GM19351 (cell line): ENCODE measurements around the gene HOOK2.
"Not testable (repeated sequence)": the region's sequence is repeated elsewhere in the genome, so short reads cannot be mapped to it uniquely, and the experiment has no call there.

Experiments
- ATAC-seq: cut with Tn5 transposase; IDR thresholded peaks from one replicate; pipeline ENCODE4 v1.9.1; 2021; ENCODE audit warnings: mild to moderate bottlenecking, moderate library complexity; ENCODE audit not compliant: unreplicated experiment

Gene HOOK2

DNA sequence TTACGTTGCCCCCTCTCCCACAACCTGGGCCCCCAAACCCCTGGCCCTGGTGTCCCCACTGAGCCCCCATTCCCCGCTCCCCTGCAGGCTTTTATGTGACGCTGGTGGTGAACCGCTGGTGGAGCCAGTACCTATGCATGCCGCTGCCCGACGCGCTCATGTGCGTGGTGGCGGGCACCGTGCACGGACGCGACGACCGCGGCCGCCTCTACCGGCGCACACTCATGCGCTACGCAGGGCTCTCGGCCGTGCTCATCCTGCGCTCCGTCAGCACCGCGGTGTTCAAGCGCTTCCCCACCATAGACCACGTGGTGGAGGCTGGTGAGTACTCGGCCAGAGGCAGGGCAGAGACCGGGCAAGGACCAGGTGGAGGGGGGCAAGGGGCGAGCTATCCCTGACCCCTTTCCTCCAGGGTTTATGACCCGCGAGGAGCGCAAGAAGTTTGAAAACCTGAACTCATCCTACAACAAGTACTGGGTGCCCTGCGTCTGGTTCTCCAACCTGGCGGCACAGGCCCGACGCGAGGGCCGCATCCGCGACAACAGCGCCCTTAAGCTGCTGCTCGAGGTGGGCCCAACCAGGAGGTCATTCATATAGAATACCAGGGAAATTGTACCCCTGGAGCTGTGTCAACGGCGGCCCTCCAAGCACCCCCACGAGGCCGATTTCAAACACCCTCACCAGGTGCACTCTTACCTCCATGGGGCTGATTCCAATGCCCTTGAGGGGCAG is 20.7 kb downstream of the HOOK2 start:
- no peak for ATAC-seq

DNA sequence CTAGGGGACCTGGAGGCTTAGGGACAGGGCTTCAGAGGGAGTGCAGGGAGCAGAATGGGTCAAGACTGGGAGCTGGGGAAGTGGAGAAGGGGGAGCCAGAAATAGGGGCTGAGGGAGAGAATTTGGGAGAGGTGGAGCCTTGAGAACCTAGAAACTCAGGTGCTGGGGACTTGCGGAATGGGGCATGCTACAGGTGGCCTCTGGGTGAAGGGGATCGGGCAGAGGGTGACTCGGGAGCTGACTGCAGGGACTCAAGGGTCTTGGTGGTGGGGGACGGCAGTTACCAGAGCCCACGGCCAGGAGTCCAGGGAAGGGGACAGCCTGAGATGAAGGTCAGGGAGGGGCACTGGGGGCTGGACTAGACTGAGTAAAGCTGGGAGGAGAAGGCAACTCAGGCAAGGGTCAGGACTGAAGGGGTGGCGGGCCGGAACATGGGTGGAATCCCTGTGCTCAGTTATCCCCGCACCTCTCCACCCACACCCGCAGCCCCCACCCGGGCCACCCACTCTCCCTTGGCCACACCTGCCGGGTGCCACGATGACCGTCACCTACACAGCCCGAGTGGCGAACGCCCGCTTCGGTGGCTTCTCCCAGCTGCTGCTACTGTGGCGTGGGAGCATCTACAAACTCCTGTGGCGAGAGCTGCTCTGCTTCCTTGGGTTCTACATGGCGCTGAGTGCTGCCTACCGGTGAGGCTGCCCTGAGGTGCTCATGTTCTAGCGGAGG is 23.1 kb downstream of the HOOK2 start:
- no peak for ATAC-seq

DNA sequence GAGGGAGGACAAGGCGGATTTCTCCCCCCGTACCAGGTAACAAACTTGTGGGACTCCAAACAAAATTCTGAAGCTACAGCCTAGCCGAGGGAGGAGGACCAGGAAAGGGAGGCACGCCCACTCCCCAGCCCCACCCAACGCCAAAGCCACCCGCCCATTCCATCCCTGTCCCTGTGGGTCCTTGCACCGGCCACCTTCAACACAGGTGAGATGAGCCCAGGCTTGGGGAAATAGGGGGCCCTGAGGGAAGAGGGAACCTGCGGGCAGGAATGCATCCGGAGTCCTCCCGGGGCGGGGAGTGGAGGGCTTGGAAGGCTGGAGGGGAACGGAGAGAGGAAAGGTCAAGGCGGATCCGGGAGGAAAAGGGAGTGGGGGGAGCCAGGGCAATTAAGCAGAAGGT is 23.7 kb downstream of the HOOK2 start, which contains the start of gene BEST2:
BEST2 (plus strand) TSS at position 157 of the 400 bp plus-strand sequence. CDS start 802 bp downstream, outside the sequence.
- ATAC-seq = no peak

DNA sequence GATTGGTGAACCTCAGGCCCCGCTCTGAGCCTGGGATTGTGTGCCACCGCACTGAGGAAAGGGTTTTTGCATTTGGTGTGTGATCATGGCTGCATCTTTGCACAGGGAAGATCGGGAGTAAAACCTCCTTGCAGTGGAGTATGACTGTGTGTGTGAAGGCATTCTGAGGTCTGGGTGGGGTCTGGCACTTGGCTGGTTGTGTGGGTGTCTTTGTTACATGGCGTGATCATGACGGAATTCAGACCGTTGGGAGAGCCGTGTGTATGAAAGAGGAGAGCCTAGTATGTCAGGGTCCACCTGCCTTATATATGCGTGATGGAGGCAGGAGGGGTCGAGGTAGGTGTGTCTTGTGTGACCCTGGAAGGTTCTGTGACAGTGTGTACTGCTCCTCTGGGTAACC is 24.5 kb downstream of the HOOK2 start:
- ATAC-seq = no peak

DNA sequence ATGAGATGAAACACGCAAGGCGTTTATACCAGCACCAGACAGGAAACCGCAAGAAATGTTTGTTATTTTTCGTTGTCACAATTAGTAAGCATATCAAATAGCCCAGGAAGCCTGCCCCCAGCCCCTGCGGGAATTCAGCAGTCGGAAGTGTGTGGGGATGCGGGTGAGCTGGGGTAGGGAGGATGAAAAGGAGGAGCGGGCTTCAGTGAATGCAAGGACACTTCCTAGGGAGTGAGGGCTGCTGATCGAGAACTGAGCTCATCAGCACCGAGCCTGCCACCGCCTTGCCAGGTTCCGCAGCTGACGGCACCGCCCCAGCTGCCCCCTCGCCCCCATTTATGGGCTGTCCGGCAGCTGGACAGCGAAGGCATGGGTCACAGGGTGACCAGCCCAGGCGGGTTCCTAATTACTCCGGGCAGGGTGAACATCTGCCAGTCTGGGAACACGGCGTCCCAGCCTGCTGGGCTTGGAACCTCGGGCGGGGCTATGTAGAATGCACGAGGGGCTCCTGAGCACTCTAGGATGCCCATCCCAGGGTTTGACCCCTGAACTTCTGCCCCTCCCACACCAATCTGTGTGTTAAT is 25.3 kb downstream of the HOOK2 start:
- ATAC-seq = no peak

DNA sequence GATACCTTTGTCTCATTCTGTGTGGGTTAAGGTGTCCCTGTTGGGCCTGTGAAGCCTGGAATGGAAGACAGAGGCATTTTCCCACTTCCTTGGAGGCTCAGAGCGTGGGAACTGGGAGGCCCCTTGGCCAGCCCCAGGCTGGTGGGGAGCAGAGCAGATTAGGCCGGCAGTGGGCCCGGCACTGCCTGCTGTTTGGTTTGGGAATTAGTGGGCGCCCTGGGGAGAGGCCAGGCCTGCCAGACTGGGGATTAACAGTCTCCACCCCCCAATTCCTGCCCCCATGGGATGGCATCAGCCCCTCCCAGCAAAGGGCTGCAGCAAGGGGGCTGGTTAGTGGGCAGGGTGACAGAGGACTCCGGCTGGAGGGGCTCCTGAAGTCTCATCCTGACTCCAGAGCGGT is 26.9 kb downstream of the HOOK2 start:
- ATAC-seq = no peak

DNA sequence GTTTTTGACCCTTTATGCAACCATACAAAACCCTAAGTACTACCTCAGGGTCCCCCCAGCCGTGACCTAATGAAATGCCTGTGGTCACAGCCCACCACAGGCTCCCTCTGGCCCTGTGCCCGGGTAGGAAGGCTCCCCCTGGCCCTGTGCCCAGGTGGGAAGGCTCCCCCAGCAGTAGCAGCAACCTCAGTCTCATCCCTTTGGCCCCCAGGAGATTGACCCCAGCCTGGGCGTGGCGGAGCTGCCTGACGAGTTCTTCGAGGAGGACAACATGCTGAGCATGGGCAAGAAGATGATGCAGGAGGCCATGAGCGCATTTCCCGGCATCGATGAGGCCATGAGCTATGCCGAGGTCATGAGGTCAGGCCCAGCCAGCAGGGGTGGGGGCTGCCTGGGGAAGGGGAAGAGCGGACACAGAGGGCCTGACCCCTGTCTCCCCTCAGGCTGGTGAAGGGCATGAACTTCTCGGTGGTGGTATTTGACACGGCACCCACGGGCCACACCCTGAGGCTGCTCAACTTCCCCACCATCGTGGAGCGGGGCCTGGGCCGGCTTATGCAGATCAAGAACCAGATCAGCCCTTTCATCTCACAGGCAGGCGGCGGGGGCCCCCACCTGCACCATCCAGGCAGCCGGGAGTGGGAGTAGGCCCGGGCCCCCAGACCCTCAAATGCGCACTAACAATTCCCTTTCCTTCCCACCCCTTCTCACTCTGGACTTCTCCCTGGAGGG is 30.0 kb downstream of the HOOK2 start:
- ATAC-seq = no peak

DNA sequence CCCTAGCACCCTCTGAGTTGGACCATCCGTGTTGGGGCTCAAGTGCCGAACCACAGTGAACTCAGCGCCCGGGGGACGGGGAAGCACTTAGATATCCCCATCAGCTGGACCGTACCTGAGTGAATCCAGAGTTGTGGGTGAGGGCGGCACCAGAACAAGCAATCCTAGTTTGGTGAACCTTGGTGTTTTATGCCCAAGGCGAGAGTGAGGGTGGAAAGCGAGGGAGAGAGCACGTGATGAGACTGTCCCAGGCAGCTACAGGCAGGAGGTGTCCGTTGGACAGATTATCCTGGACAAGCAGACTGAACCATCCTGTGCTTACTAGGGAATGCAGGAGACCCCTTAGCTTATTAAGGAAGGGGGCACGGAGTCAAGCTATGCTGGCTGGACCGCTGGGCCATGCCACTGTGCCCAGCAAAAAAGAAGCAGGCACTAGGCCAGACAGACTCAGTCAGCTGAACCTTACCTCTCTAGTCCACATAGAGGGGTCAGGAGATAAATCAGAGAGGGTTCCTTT is 37.5 kb downstream of the HOOK2 start:
- no peak for ATAC-seq

DNA sequence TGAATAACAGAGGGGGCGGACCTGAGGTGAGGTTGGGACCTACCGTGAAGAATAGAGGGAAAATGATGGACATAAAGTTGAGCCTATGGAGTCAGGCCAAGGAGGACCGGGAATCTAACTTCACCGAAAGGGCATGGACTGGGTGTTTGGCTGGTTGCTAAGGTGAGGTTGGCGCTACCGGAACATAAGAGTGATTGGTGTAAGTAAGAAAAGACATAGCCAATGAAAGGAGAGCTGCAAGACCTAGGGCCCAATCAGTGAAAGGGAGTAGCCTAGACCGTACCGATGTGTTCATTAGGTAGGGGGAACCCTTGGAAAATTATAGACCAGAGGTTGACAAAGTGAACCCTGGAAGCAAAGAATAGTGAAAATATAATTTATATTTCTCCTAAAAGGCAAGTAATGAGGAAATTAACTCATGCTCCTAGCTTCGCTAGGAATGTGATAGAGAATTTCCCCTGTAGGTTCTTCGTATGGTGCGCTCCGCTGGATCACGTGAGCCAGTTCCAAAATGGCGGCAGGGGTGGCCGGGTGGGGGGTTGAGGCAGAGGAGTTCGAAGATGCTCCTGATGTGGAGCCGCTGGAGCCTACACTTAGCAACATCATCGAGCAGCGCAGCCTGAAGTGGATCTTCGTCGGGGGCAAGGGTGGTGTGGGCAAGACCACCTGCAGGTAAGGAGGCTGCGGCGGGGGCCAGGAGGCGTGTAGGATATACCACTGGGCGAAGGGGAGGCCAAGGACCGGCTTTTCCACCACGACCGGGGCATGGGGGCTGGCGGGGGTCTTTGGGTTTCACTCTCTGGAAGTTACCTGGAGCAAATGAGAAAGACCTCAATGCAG is 38.1 kb downstream of the HOOK2 start, which contains the start of gene GET3:
GET3 (plus strand) TSS at position 503 of the 840 bp plus-strand sequence; CDS start at position 512, 9 bp downstream.
- ATAC-seq = peak; percentile 86

DNA sequence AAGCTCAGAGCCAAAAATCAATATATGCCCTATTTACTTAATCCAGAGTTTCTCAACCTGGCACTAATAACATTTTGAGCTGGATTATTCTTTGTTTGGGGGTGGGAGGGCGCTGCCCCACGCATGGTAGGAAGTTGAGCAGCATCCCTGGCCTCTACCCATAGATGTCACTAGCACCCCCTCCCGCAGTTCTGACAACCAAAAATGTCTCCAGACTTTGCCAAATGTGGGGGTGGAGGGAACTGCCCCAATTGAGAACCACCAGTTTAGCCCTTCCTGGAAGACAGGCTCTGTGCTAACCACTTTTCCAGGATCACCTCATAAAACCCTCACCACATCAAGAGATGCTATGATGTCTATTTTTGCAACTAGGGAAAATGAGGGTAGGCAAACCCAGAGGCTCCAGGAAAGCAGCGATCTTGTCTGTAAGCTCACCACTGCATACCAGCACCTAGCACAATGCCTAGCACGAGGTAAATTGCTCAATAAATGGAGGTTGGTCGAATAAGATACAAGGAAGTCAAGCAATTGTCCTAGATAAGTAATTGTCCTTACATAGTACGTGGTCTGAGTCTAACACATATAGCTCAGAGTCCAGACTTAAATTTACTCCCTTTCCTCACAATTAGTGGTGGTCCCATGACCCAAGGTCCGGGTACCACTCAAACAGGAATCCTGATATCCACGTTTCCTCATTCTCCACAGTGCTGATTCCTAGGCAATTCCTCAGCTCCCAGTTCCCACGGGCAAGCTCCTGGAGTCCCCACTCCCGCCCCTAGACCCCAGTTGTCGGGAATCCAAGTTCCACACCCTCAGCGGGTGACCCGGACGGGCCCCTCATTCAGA is 41.8 kb downstream of the HOOK2 start:
- no peak for ATAC-seq

DNA sequence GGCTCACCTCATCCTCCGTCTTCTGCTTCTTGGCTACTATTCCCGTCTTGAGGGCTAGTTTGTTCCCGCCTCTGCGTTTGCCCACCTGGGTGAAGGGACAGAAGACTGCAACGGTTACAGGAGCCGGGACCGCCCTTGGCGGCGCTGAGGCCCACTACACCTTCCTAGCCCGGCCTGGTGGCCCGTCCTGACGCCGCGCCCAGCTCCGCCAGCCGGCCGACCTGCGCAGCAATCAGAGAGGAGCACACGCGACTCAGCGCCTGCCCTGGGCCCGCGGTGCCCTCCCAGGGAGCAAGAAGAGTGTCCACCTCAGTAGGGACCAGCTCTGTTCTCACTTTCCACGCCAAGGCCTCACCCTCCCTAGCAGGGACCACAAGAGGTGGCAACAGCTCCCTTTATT is 44.0 kb downstream of the HOOK2 start:
- ATAC-seq = no peak

DNA sequence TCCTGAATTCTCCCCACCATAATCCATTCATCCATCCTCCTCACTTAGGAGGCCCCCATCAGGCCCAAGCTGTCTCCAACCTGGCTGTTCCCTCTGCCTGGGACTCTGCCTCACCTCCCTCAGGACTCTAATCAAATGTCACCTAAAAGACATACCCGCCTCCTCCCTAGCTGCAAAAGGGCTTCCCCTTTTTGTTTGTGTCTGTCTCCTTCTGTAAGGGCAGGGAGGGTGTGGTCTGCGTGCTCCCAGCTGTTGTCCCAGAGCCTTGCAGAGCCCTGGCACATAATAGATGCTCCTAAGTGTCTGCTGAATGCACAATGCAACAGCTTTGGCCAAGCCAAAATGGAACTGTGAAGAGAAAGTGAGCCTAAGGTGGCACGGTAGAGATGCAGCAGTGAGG is 45.3 kb downstream of the HOOK2 start:
- no peak for ATAC-seq

DNA sequence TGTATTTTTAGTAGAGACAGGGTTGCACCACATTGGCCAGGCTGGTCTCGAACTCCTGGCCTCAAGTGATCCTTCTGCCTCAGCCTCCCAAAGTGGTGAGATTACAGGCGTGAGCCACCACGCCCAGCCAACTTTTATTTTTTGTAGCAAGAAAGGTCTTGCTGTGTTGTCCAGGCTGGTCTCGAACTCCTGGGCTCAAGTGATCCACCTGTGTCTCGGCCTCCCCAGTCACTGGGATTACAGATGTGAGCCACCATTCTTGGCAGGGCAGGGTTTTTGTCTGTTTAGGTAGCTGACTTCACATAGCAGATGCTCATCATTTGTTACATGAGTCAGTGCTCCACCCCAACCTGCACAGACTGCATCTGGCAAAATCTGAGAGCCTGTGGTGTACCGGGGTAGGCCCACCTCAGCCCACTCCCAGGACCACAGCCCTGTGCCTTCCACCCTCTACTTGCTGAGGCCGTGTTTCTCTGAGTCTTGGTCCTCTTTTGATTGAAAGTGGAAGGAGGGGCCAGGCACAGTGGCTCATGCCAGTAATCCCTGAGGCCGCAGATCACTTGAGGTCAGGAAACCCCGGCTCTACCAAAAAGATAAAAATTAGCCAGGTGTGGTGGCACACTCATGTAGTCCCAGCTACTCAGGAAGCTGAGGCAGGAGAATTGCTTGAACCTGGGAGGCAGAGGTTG is 47.5 kb downstream of the HOOK2 start:
- ATAC-seq = no peak

DNA sequence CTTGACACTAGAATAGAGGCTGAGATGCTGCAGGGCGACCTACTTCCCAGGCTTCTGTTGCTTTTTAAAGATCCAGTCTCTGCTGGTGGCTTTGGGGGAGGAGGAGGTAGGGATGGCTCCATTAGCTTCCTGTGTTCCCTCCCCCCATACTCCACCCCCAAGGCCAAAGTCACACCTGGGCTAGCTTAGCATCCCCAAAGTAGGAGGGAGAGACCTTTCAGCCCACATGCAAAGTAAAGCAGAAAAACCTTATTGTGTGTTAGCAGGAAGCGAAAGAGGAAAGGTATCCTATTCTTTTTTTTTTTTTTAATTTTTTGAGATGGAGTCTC is 48.4 kb downstream of the HOOK2 start:
- ATAC-seq = no peak

DNA sequence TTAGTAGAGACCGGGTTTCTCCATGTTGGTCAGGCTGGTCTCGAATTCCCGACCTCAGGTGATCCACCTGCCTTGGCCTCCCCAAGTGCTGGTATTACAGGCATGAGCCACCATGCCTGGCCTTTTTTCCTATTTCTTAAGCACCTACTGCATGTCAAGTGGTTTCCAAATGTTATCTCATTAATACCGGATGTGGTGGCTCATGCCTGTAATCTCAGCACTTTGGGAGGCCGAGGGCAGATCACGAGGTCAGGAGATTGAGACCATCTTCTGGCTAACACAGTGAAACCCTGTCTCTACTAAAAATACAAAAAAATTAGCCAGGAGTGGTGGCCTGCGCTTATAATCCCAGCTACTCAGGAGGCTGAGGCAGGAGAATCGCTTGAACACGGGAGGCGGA is 49.7 kb downstream of the HOOK2 start:
- ATAC-seq = not testable (repeated sequence)

DNA sequence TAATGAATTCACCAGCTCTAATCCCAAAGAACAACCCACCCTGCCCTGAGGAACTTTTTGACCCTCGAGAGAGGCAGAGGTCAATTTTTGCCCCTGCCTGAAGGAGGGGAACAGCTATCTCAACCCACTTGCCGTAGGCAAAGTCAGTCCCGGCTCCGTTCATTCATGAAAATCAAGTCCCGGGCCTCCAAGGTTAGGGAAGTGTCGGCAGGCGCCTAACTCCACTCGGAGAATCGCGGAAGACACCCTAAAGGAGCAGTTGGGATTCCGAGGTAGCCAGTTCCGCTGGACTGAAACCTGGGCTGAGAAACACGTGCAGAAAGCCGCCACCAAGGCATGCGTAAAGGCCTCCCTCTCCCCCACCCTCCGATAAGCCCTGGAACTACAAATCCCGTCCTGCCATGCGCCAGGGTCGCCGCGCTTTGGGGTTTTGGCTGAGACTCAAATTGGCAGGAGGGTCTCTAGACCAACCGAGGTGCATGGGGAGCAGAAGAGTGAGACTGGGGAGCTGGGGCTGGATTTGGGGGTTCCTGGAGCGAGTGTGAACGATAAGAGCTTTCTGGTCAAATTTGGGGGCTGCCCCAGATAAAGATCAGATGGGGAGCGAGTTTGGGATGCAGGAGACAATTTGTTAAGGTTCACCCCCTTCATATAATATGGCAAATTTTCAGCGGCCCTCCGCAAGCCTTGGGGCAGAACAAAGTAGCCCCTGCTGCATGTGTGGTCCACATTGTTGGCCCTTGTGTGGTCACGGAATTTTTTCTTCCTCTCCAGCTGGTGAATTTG is 51.5 kb downstream of the HOOK2 start, which contains the start of gene TNPO2:
TNPO2 (minus strand) TSS at position 292 of the 786 bp plus-strand sequence. CDS start 2,955 bp downstream, outside the sequence.
- no peak for ATAC-seq

DNA sequence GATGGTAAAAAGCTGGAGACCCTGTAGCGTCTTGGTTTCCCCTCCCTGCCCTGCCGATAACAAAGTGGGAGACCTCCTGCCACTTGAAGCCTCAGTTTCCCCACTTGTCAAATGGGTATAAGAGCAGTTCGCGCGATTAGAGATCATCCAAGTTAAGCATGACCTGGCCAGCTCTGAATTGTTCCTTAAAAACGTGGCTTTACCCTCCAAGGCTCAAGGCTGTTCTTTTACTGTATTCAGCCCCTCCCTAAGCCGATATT is 52.0 kb downstream of the HOOK2 start:
- ATAC-seq = no peak
